C4-2B (cell line): Measurements from ENCODE around the gene C16orf78.
"Not testable (repeated sequence)": the region's sequence is repeated elsewhere in the genome, so short reads cannot be mapped to it uniquely, and the experiment has no call there.

Experiments used
- H3K27ac ChIP-seq: fragments of 450-650 bp; 2 replicates; pipeline ENCODE4 v1.5.1; 2017
- ZFX ChIP-seq: fragments of 450-650 bp; IDR thresholded peaks from 2 replicates; pipeline ENCODE4 v1.6.1; 2017
- TF ChIP-seq, protein P1 (sequence below): fragments of 450-650 bp; conservative IDR thresholded peaks from 2 replicates; pipeline ENCODE4 v1.5.1; 2017; ENCODE audit warnings: mild to moderate bottlenecking

Gene C16orf78

DNA sequence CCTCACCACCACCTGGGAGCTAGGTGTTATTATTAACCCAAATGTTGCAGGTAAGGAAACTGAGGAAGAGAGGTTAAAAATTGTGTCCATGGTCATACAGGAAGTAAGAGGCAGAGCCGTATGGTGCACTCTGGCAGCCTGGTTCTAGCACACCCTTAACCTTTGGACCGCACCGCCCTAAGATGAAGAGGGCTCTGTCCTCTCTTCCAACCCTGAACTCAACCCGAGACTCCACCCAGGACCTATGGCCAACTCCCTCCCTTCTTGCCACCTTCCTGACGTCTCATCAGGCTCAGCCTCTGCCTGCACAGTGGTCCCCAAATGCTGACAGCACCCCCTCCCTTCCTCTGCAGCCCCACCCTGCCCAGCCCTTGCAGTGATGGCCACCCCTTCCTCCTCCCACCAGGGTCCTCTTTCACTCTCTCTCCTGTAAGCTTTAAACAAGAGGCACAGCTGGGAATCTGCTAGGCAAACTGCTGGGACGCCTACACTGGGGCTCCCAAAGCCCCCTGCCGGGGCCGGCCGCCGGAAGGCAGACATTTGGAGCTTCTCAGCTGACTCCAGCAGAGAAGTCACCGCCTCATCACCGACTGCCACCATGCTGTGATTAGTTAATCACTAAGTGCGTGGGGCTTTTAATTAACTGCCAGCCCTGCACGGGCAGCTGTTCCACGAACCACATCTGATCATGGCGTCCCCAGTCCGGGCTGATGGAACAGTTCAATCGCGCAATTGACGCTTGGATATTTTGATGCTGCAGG, 16.7 kb upstream of the C16orf78 start:
- no peak for TF ChIP-seq ZFX
- TF ChIP-seq, protein P1, sequence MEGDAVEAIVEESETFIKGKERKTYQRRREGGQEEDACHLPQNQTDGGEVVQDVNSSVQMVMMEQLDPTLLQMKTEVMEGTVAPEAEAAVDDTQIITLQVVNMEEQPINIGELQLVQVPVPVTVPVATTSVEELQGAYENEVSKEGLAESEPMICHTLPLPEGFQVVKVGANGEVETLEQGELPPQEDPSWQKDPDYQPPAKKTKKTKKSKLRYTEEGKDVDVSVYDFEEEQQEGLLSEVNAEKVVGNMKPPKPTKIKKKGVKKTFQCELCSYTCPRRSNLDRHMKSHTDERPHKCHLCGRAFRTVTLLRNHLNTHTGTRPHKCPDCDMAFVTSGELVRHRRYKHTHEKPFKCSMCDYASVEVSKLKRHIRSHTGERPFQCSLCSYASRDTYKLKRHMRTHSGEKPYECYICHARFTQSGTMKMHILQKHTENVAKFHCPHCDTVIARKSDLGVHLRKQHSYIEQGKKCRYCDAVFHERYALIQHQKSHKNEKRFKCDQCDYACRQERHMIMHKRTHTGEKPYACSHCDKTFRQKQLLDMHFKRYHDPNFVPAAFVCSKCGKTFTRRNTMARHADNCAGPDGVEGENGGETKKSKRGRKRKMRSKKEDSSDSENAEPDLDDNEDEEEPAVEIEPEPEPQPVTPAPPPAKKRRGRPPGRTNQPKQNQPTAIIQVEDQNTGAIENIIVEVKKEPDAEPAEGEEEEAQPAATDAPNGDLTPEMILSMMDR: no peak
- H3K27ac ChIP-seq: no peak overlapping the region

DNA sequence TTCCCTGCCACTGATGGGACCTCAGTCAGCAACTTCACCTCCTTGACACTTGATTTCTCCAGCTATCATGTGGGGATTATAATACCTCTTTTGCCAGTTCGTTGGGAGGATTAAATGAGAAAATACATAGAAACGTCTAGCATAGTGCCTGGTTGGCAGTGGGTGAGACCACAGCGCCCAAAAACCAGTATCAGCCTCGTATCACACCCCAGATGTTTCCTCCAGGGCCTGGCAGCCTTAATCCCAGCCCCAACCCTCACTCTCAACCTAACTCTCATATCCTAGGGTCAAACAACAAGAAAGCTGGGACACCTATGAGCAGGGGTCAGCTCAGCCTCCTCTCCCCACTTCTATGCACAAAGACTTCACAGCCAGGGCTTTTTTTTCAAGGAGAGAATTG, 14.0 kb upstream of the C16orf78 start:
- no peak overlapping the region for H3K27ac ChIP-seq
- TF ChIP-seq ZFX: no peak
- TF ChIP-seq, protein P1: no peak

DNA sequence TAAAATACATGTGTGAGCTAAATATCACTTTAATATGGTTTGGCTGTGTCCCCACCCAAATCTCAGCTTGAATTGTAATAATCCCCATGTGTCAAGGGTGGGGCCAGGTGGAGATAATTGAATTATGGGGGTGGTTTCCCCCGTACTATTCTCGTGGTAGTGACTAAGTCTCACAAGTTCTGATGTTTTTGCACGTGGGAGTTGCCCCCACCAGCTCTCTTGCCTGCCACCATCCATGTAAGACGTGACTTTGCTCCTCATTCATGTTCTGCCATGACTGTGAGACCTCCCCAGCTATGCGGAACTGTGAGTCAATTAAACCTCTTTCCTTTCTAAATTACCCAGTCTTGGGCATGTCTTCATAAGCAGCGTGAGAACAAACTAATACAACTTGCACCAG, 11.9 kb upstream of the C16orf78 start:
- H3K27ac ChIP-seq: not testable (repeated sequence)

DNA sequence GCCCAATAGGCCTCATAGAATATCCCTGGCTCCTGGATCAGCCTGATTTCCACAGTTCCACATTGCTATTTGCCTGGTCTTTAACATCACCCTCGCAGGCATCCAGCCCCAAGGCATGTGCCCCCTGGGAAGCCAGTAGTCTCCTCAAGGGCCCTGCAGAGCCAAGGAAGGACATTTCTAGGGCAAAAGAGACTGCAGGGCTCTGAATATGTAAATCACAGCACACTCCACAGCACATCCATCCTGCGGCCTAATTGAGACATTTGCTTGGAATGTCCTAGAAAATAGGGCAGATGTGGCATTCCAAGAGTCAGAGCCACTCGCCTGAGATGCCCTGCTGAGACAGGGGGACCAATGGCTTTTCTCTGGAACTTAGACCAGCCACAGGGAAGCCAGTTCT, 11.4 kb upstream of the C16orf78 start:
- TF ChIP-seq ZFX: no peak
- TF ChIP-seq, protein P1: no peak
- no peak overlapping the region for H3K27ac ChIP-seq

DNA sequence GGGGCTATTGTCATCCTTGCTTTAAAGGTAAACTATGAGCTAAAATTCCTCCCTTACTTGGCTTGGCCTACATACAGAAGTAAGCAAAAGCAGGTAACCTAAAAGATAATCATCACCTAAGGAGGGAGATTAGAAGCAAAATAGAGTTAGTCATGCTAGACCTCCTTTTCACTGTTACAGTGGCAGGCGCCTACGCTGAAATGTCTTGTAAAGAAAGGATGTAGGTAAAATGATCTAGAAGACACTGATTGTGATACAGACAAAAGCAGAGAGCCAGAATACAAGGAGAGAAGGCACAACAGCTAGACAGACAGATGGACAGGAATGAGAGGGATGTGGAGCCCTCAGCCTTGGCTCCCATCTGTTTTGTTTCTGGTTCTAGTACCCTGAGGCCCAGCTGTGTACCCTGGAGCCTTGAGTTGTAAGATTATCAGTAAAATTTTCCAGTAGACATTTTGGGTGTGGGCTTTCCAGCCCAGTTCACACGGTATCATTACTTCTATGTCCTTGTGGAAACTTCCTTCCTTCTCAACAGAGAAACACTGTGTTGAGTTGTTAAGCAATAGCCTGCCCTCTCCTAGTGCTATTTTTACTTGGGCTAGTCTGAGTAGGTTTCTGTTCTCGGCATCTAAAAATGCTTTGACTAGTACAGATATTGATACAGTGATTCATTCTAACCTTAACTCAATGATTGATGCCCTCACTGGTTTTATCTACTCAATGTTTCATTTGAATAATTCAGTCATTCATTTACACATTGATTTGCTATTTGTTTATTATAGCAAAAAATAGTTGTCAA, 7.7 kb upstream of the C16orf78 start:
- no peak overlapping the region for H3K27ac ChIP-seq
- TF ChIP-seq ZFX: no peak
- TF ChIP-seq, protein P1: no peak

DNA sequence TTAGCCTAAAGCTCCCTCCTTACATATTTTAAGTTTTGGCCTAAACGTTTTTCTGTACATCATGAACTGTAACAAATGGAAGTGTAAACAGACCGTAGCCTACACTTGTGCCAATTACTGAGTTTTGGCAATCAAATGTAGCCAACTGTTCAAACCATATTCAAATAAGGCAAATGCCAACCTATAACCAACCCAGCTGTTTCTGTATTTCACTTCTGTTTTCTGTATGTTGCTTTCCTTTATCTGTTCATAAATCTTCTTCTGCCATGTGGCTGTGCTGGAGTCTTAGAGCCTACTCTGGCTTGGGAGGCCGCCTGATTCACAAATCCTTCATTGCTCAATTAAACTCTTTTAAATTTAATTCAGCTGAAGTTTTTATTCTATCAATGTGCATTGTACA, 6.9 kb upstream of the C16orf78 start:
- TF ChIP-seq, protein P1: no peak
- TF ChIP-seq ZFX: no peak
- H3K27ac ChIP-seq: no peak overlapping the region

DNA sequence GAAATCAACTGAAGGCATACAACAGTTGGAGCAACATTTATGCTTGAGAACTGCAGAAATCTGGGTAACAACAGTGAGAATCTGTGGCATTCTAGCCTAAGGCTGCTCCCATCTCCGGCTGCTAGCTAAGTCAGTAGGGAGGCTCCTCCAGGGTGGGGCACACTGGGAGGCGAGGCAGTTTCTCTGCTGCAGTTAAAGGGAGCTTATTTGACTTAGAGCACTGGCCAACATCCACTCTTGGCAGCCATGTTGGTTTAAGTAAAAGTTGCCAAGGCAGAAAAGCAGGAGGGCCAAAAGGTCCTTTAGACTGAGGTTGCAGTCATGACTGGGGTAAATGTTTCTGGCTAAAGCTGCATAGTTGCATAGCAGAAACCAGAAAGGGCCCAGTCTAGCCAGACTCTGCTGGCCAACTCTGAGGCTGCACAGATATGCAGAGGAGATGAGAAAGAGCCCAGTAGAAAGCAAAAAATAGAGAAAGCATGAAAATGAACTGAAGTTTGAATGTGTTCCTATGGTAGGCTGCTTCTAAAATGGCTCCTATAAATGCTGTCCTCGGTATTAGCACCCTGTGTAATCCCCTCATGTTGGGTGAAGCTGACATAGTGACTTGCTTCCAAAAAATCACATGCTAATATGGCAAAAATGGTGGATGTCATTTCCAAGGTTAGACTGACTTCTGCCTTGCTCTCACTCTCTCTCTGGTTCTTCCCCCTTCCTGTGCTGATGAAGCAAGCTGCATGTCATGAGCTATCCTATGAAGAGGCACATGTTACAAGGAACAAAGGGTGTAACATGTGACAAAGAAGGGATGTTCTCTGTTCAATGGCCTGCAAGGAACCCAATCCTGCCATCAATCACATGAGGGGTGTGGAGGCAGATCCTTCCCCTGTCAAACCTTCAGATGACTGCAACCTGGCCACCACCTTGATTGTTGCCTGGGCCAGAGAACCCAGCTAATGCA, 3.7 kb upstream of the C16orf78 start:
- TF ChIP-seq ZFX: no peak
- TF ChIP-seq, protein P1: no peak
- H3K27ac ChIP-seq: no peak overlapping the region
